Pulmonary artery endothelial cell (primary cell): ENCODE results near the gene ADAM10. TPM values are rescaled to one million over a fixed set of nuclear protein-coding genes. Genes with fewer than 3 reads are reported as not detected.
"Not testable (repeated sequence)": the region's sequence is repeated elsewhere in the genome, so short reads cannot be mapped to it uniquely, and the experiment has no call there.

Experiments used
- DNase-seq: peaks from one replicate; pipeline ENCODE4 v3.0.0-alpha.2; 2011; ENCODE audit warnings: low read depth, low spot score
- total RNA-seq: library from RNA; depleted of rRNA; stranded (reverse); fragments of >200 nt; gene quantifications from 2 replicates; pipeline ENCODE4 v1.2.3, GENCODE V29; 2014

Gene ADAM10
- total RNA-seq, 1 donor from 2014 or later: 246 TPM

- DNase-seq: no peak
These were observed 137.5 kb downstream of the ADAM10 start for GRCh38 chr15:58611731-58612676.

GRCh38 chr15:58608711-58609110 is 140.8 kb downstream of the ADAM10 start:
- DNase-seq: no peak

- no peak for DNase-seq
These were observed 141.3 kb downstream of the ADAM10 start for GRCh38 chr15:58608129-58608590.

- no peak for DNase-seq
These were observed 142.9 kb downstream of the ADAM10 start for GRCh38 chr15:58606577-58607080.

GRCh38 chr15:58605931-58606530 is 143.5 kb downstream of the ADAM10 start:
- DNase-seq: no peak

GRCh38 chr15:58604455-58604923 is 145.0 kb downstream of the ADAM10 start:
- no peak for DNase-seq

- not testable (repeated sequence) for DNase-seq
These were observed 145.6 kb downstream of the ADAM10 start for GRCh38 chr15:58603927-58604326.

- DNase-seq: no peak
These were observed 146.7 kb downstream of the ADAM10 start for GRCh38 chr15:58602823-58603222.

- no peak for DNase-seq
These were observed 150.7 kb downstream of the ADAM10 start for GRCh38 chr15:58598829-58599210.

- no peak for DNase-seq
These were observed 151.3 kb downstream of the ADAM10 start for GRCh38 chr15:58597943-58598828.

- DNase-seq: no peak
These were observed 153.8 kb downstream of the ADAM10 start for GRCh38 chr15:58595516-58596263.

- no peak for DNase-seq
These were observed 154.6 kb downstream of the ADAM10 start for GRCh38 chr15:58594898-58595297.

- DNase-seq: no peak
These were observed 155.6 kb downstream of the ADAM10 start for GRCh38 chr15:58593870-58594269.

- no peak for DNase-seq
These were observed 158.6 kb downstream of the ADAM10 start for GRCh38 chr15:58590926-58591325.

GRCh38 chr15:58590236-58590635 is 159.3 kb downstream of the ADAM10 start:
- no peak for DNase-seq

- no peak for DNase-seq
These were observed 160.5 kb downstream of the ADAM10 start for GRCh38 chr15:58589047-58589446.

- DNase-seq: no peak
These were observed 161.4 kb downstream of the ADAM10 start for GRCh38 chr15:58588096-58588495.

GRCh38 chr15:58587486-58587885 is 162.0 kb downstream of the ADAM10 start:
- DNase-seq: no peak

GRCh38 chr15:58585693-58586443 is 163.6 kb downstream of the ADAM10 start:
- DNase-seq: no peak
